Breast epithelium (tissue), 3 donors: Measurements from ENCODE around the gene ZFYVE9.

Experiments
- CTCF ChIP-seq, 3 donors: fragments of 450-650 bp; IDR thresholded peaks; one replicate each; pipeline ENCODE4 v1.5.1; 2016 to 2017; ENCODE audit warnings: antibody characterized with exemption in 3 of 3, mild to moderate bottlenecking in 3 of 3, moderate library complexity in 3 of 3
- POLR2A ChIP-seq: fragments of 450-650 bp; IDR thresholded peaks from one replicate; pipeline ENCODE4 v1.6.1; 2016; ENCODE audit warnings: antibody characterized with exemption, mild to moderate bottlenecking, moderate library complexity
- POLR2AphosphoS5 ChIP-seq, 3 donors: sonication (generic); formaldehyde crosslinking; IDR thresholded peaks; one replicate each; pipeline ENCODE4 v1.6.1; 2017; ENCODE audit warnings: antibody characterized with exemption in 3 of 3

GRCh38 chr1:52393174-52393573, 251.3 kb downstream of the ZFYVE9 start:
- TF ChIP-seq CTCF (IDR thresholded peaks at IDR 0.05): no peak
- TF ChIP-seq POLR2A: no peak
- no peak for TF ChIP-seq POLR2AphosphoS5 (IDR thresholded peaks at IDR 0.05)
